Liver (tissue), 9 donors: ENCODE results near the gene MICAL2. TPM values are rescaled to one million over a fixed set of nuclear protein-coding genes. Genes with fewer than 3 reads are reported as not detected.

Experiments used
- DNase-seq: peaks from one replicate; pipeline ENCODE4 v3.0.0-alpha.2; 2017; ENCODE audit warnings: low spot score
- H3K27ac ChIP-seq, 2 donors: one replicate each; pipeline ENCODE4 v1.7.0; 2013; ENCODE audit warnings: inconsistent platforms in 2 of 2, low read length in 2 of 2, control low read depth in 1 of 2, low read depth in 1 of 2, mild to moderate bottlenecking in 1 of 2
- H3K27me3 ChIP-seq, 4 donors: one replicate each; pipeline versions ENCODE4 v1.6.1 to v1.7.0; 2013; ENCODE audit warnings: low read length in 3 of 4, inconsistent platforms in 1 of 4, mild to moderate bottlenecking in 1 of 4, moderate library complexity in 1 of 4; ENCODE audit not compliant: control insufficient read depth in 4 of 4, insufficient read depth in 4 of 4
- H3K36me3 ChIP-seq, 4 donors: one replicate each; pipeline versions ENCODE4 v1.6.1 to v1.7.0; 2013; ENCODE audit warnings: low read length in 3 of 4, mild to moderate bottlenecking in 3 of 4, low read depth in 1 of 4, moderate library complexity in 1 of 4; ENCODE audit not compliant: control insufficient read depth in 4 of 4, insufficient read depth in 3 of 4
- H3K4me1 ChIP-seq, 4 donors: one replicate each; pipeline versions ENCODE4 v1.6.1 to v1.7.0; 2013; ENCODE audit warnings: low read length in 3 of 4, mild to moderate bottlenecking in 3 of 4, moderate library complexity in 1 of 4; ENCODE audit not compliant: control insufficient read depth in 4 of 4, insufficient read depth in 4 of 4
- H3K4me3 ChIP-seq, 3 donors: one replicate each; pipeline versions ENCODE4 v1.6.1 to v1.7.0; 2013; ENCODE audit warnings: low read length in 3 of 3, control low read depth in 1 of 3, low read depth in 1 of 3, mild to moderate bottlenecking in 1 of 3
- H3K9ac ChIP-seq, 2 donors: one replicate each; pipeline ENCODE4 v1.7.0; 2013; ENCODE audit warnings: low read length in 2 of 2, mild to moderate bottlenecking in 2 of 2, moderate library complexity in 2 of 2, control low read depth in 1 of 2, low read depth in 1 of 2
- H3K9me3 ChIP-seq, 4 donors: one replicate each; pipeline versions ENCODE4 v1.6.1 to v1.7.0; 2013; ENCODE audit warnings: low read length in 3 of 4; ENCODE audit not compliant: control insufficient read depth in 4 of 4
- CTCF ChIP-seq: fragments of 150-350 bp; IDR thresholded peaks from 2 replicates; pipeline ENCODE4 v1.5.1; 2017; ENCODE audit warnings: improper control_type of control experiment, low read depth, low read length; ENCODE audit not compliant: missing input control
- EGR1 ChIP-seq, 2 donors: IDR thresholded peaks; 2 replicates each; pipeline ENCODE4 v1.6.1; 2016 to 2018; ENCODE audit warnings: antibody characterized with exemption in 2 of 2, low read depth in 2 of 2
- FOXA1 ChIP-seq: IDR thresholded peaks from 2 replicates; pipeline ENCODE4 v1.6.1; 2016; ENCODE audit warnings: antibody characterized with exemption
- FOXA2 ChIP-seq: IDR thresholded peaks from 2 replicates; pipeline ENCODE4 v1.6.1; 2016; ENCODE audit warnings: antibody characterized with exemption
- GABPA ChIP-seq, 2 donors: IDR thresholded peaks in 1 of 2; conservative IDR thresholded peaks in 1 of 2; 2 replicates each; pipeline ENCODE4 v1.6.1; 2016; ENCODE audit warnings: antibody characterized with exemption in 2 of 2, mild to moderate bottlenecking in 1 of 2, moderate library complexity in 1 of 2
- HNF4A ChIP-seq, 2 donors: conservative IDR thresholded peaks; 2 replicates each; pipeline ENCODE4 v1.6.1; 2016; ENCODE audit warnings: antibody characterized with exemption in 2 of 2, mild to moderate bottlenecking in 2 of 2
- HNF4G ChIP-seq: IDR thresholded peaks from 2 replicates; pipeline ENCODE4 v1.6.1; 2016; ENCODE audit warnings: antibody characterized with exemption
- JUND ChIP-seq, 2 donors: IDR thresholded peaks; 2 replicates each; pipeline ENCODE4 v1.6.1; 2016; ENCODE audit warnings: antibody characterized with exemption in 2 of 2
- NR2F2 ChIP-seq: IDR thresholded peaks from 2 replicates; pipeline ENCODE4 v1.6.1; 2016; ENCODE audit warnings: antibody characterized with exemption
- RAD21 ChIP-seq, 2 donors: IDR thresholded peaks; 2 replicates each; pipeline ENCODE4 v1.6.1; 2016; ENCODE audit warnings: antibody characterized with exemption in 2 of 2, mild to moderate bottlenecking in 2 of 2
- RXRA ChIP-seq, 2 donors: IDR thresholded peaks; 2 replicates each; pipeline ENCODE4 v1.6.1; 2017 to 2018; ENCODE audit warnings: antibody characterized with exemption in 2 of 2, mild to moderate bottlenecking in 1 of 2
- SP1 ChIP-seq: IDR thresholded peaks from 2 replicates; pipeline ENCODE4 v1.6.1; 2018; ENCODE audit warnings: antibody characterized with exemption, mild to moderate bottlenecking
- TAF1 ChIP-seq: conservative IDR thresholded peaks from 2 replicates; pipeline ENCODE4 v1.6.1; 2016; ENCODE audit warnings: antibody characterized with exemption, mild to moderate bottlenecking
- YY1 ChIP-seq: IDR thresholded peaks from 2 replicates; pipeline ENCODE4 v1.6.1; 2016; ENCODE audit warnings: antibody characterized with exemption, mild to moderate bottlenecking
- WGBS: extraction: QIAGEN DNeasy Blood & Tissue Kit; methylation state at CpG from one replicate; pipeline ENCODE4 v1.1.7; 2013; 5-methylcytosine and 5-hydroxymethylcytosine counted together
- polyA plus RNA-seq, 2 donors: library from polyadenylated mRNA; stranded (reverse) in 1 of 2; unstranded in 1 of 2; fragments of 200-250 nt in 1 of 2; fragments of >200 nt in 1 of 2; fragmentation: Nextera tagmentation in 1 of 2; extraction: Ambion mirVana in 1 of 2; gene quantifications; one replicate each; pipeline versions ENCODE4 v1.2.1 to v1.2.3, GENCODE V29; 2013 to 2015
- total RNA-seq, 2 donors: library from RNA; depleted of rRNA; stranded (reverse); fragments of >200 nt; gene quantifications; one replicate each; pipeline ENCODE4 v1.2.3, GENCODE V29; 2014
- TF ChIP-seq, protein P1 (sequence below): IDR thresholded peaks from 2 replicates; pipeline ENCODE4 v1.6.1; 2016; ENCODE audit warnings: antibody characterized with exemption
- TF ChIP-seq, protein P2 (sequence below): IDR thresholded peaks from 2 replicates; pipeline ENCODE4 v1.6.1; 2016; ENCODE audit warnings: antibody characterized with exemption
- TF ChIP-seq, protein P3 (sequence below): IDR thresholded peaks from 2 replicates; pipeline ENCODE4 v1.6.1; 2016; ENCODE audit warnings: antibody characterized with exemption
- TF ChIP-seq, protein P4 (sequence below): IDR thresholded peaks from 2 replicates; pipeline ENCODE4 v1.6.1; 2016; ENCODE audit warnings: antibody characterized with exemption, mild to moderate bottlenecking
- donor health status: healthy.
- donor health status: healthy.
- donor health status: healthy.
- donor health status: healthy.
- donor health status: healthy.

The MICAL2 gene
- total and polyA plus RNA-seq, 4 donors = 17.5 to 113 (median 42.9) TPM

- DNase-seq = no peak
- TF ChIP-seq, protein P1, sequence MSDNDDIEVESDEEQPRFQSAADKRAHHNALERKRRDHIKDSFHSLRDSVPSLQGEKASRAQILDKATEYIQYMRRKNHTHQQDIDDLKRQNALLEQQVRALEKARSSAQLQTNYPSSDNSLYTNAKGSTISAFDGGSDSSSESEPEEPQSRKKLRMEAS = no peak
- TF ChIP-seq SP1 (no peak), RAD21 (IDR thresholded peaks at IDR 0.05) (peak in 1 of 2 donors; percentile 20), TAF1 (no peak), CTCF (no peak), YY1 (no peak), RXRA (IDR thresholded peaks at IDR 0.05) (peak; percentile 91 to 97), HNF4A (conservative IDR thresholded peaks at IDR 0.05) (peak; percentile 69 to 82), FOXA2 (peak; percentile 5), GABPA (IDR thresholded peaks at IDR 0.05 in 1 of 2, conservative IDR thresholded peaks at IDR 0.05 in 1 of 2) (no peak), EGR1 (IDR thresholded peaks at IDR 0.05; ENCODE audit: low read depth in 2 of 2) (no peak), NR2F2 (peak; percentile 30), JUND (IDR thresholded peaks at IDR 0.05) (peak in 1 of 2 donors; percentile 33), HNF4G (peak; percentile 18), FOXA1 (no peak)
- TF ChIP-seq, protein P2, sequence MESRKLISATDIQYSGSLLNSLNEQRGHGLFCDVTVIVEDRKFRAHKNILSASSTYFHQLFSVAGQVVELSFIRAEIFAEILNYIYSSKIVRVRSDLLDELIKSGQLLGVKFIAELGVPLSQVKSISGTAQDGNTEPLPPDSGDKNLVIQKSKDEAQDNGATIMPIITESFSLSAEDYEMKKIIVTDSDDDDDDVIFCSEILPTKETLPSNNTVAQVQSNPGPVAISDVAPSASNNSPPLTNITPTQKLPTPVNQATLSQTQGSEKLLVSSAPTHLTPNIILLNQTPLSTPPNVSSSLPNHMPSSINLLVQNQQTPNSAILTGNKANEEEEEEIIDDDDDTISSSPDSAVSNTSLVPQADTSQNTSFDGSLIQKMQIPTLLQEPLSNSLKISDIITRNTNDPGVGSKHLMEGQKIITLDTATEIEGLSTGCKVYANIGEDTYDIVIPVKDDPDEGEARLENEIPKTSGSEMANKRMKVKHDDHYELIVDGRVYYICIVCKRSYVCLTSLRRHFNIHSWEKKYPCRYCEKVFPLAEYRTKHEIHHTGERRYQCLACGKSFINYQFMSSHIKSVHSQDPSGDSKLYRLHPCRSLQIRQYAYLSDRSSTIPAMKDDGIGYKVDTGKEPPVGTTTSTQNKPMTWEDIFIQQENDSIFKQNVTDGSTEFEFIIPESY = no peak
- TF ChIP-seq, protein P3, sequence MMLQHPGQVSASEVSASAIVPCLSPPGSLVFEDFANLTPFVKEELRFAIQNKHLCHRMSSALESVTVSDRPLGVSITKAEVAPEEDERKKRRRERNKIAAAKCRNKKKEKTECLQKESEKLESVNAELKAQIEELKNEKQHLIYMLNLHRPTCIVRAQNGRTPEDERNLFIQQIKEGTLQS = no peak
- TF ChIP-seq, protein P4, sequence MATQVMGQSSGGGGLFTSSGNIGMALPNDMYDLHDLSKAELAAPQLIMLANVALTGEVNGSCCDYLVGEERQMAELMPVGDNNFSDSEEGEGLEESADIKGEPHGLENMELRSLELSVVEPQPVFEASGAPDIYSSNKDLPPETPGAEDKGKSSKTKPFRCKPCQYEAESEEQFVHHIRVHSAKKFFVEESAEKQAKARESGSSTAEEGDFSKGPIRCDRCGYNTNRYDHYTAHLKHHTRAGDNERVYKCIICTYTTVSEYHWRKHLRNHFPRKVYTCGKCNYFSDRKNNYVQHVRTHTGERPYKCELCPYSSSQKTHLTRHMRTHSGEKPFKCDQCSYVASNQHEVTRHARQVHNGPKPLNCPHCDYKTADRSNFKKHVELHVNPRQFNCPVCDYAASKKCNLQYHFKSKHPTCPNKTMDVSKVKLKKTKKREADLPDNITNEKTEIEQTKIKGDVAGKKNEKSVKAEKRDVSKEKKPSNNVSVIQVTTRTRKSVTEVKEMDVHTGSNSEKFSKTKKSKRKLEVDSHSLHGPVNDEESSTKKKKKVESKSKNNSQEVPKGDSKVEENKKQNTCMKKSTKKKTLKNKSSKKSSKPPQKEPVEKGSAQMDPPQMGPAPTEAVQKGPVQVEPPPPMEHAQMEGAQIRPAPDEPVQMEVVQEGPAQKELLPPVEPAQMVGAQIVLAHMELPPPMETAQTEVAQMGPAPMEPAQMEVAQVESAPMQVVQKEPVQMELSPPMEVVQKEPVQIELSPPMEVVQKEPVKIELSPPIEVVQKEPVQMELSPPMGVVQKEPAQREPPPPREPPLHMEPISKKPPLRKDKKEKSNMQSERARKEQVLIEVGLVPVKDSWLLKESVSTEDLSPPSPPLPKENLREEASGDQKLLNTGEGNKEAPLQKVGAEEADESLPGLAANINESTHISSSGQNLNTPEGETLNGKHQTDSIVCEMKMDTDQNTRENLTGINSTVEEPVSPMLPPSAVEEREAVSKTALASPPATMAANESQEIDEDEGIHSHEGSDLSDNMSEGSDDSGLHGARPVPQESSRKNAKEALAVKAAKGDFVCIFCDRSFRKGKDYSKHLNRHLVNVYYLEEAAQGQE = peak; percentile 30
- H3K4me1 ChIP-seq = peaks cover 0 to 19% (median 11%) of the 10 kb centered on the region in 4 donors
- no peaks in the 10 kb centered on the region for H3K36me3 ChIP-seq
- H3K27me3 ChIP-seq = no peaks in the 10 kb centered on the region
- no peak overlapping the region for H3K9ac ChIP-seq
- H3K4me3 ChIP-seq = no peak overlapping the region
- peak overlapping the region; percentile 3 to 75 for H3K27ac ChIP-seq
- 65% methylated on average over 11 of the region's 11 CpGs for WGBS
- no peaks in the 10 kb centered on the region for H3K9me3 ChIP-seq
Observed at GRCh38 chr11:12085371-12086251, 24.8 kb upstream of the MICAL2 start.
